Fibroblast of lung (primary cell): ENCODE measurements around the gene PKHD1. TPM values are rescaled to one million over a fixed set of nuclear protein-coding genes. Genes with fewer than 3 reads are reported as not detected.

Experiments
- DNase-seq, 2 donors: peaks; one replicate each; pipeline versions ENCODE4 v3.0.0 to v3.0.0-alpha.2; 2010; ENCODE audit warnings: low read depth in 2 of 2
- H2AFZ ChIP-seq: 2 replicates; pipeline ENCODE4 v1.5.1; 2012; ENCODE audit warnings: low read length, control low read depth, inconsistent platforms
- H3K27ac ChIP-seq: 2 replicates; pipeline ENCODE4 v1.5.1; 2011; ENCODE audit warnings: low read length, control low read depth; ENCODE audit not compliant: insufficient read depth
- H3K27me3 ChIP-seq: 2 replicates; pipeline ENCODE4 v1.5.1; 2011; ENCODE audit warnings: mild to moderate bottlenecking, low read length; ENCODE audit not compliant: control insufficient read depth, insufficient read depth
- H3K36me3 ChIP-seq: 2 replicates; pipeline ENCODE4 v1.5.1; 2011; ENCODE audit warnings: low read length; ENCODE audit not compliant: control insufficient read depth, insufficient read depth
- H3K4me1 ChIP-seq: 2 replicates; pipeline ENCODE4 v1.5.1; 2011; ENCODE audit warnings: low read length; ENCODE audit not compliant: control insufficient read depth, insufficient read depth; ENCODE audit errors: extremely low read depth
- H3K4me2 ChIP-seq: 2 replicates; pipeline ENCODE4 v1.5.1; 2011; ENCODE audit warnings: low read length, control low read depth; ENCODE audit not compliant: insufficient read depth; ENCODE audit errors: extremely low read depth
- H3K4me3 ChIP-seq, 4 experiments: fragments of 200-600 bp in 1 of 4; sonication (generic) in 1 of 4; replicated peaks in 1 of 4; 2 replicates each; pipeline ENCODE4 v1.5.1; 2011 to 2016; ENCODE audit warnings: low read length in 4 of 4, low read depth in 3 of 4, mild to moderate bottlenecking in 3 of 4, control low read depth in 2 of 4, inconsistent platforms in 1 of 4, mixed read lengths in 1 of 4; ENCODE audit not compliant: insufficient read depth in 1 of 4; ENCODE audit errors: control extremely low read depth in 1 of 4
- H3K79me2 ChIP-seq: 2 replicates; pipeline ENCODE4 v1.5.1; 2012; ENCODE audit warnings: mild to moderate bottlenecking, low read length, inconsistent platforms; ENCODE audit not compliant: control insufficient read depth, insufficient read depth
- H3K9ac ChIP-seq: 2 replicates; pipeline ENCODE4 v1.5.1; 2011; ENCODE audit warnings: mild to moderate bottlenecking, low read length, control low read depth; ENCODE audit not compliant: insufficient read depth
- H3K9me3 ChIP-seq: 2 replicates; pipeline ENCODE4 v1.5.1; 2012; ENCODE audit warnings: low read depth, low read length; ENCODE audit not compliant: control insufficient read depth, insufficient read depth
- H4K20me1 ChIP-seq: 2 replicates; pipeline ENCODE4 v1.5.1; 2011; ENCODE audit warnings: low read length; ENCODE audit not compliant: control insufficient read depth, insufficient read depth; ENCODE audit errors: extremely low read depth
- CTCF ChIP-seq, 2 donors: IDR thresholded peaks in 1 of 2; conservative IDR thresholded peaks in 1 of 2; 1 replicate in 1 of 2; 2 replicates in 1 of 2; pipeline ENCODE4 v1.5.1; 2011 to 2012; ENCODE audit warnings: low read length in 2 of 2, control low read depth in 1 of 2, inconsistent platforms in 1 of 2, low read depth in 1 of 2, mild to moderate bottlenecking in 1 of 2
- EZH2 ChIP-seq: IDR thresholded peaks from 2 replicates; pipeline ENCODE4 v1.5.1; 2012; ENCODE audit warnings: low read length, control low read depth, mild to moderate bottlenecking; ENCODE audit errors: missing control alignments
- polyA plus RNA-seq, 2 donors: library from polyadenylated mRNA; depleted of rRNA in 1 of 2; stranded (reverse) in 1 of 2; unstranded in 1 of 2; fragments of >200 nt; gene quantifications; 2 replicates each; pipeline ENCODE4 v1.2.1, GENCODE V29; 2011 to 2012; ENCODE audit warnings: missing spikeins in 1 of 2
- total RNA-seq: library from RNA; depleted of rRNA; stranded (reverse); fragments of >200 nt; gene quantifications from 2 replicates; pipeline ENCODE4 v1.2.1, GENCODE V29; 2014

PKHD1 gene
- total and polyA plus RNA-seq, 2 donors (not counting 1 experiment from before 2014, with no cell fraction given), result not detected

- Histone ChIP-seq H3K9ac (no peak overlapping the region), H3K4me3 (no peak overlapping the region), H3K79me2 (no peaks in the 10 kb centered on the region), H3K4me1 (no peaks in the 10 kb centered on the region), H4K20me1 (no peaks in the 10 kb centered on the region), H3K9me3 (no peaks in the 10 kb centered on the region), H3K27ac (no peak overlapping the region), H3K36me3 (no peaks in the 10 kb centered on the region), H2AFZ (no peak overlapping the region), H3K27me3 (no peaks in the 10 kb centered on the region), H3K4me2 (no peak overlapping the region)
- DNase-seq, result no peak
- TF ChIP-seq EZH2, result no peak
- TF ChIP-seq CTCF (conservative IDR thresholded peaks at IDR 0.05 in 1 of 2, IDR thresholded peaks at IDR 0.05 in 1 of 2; ENCODE audit: low read depth in 1 of 2, low read length in 2 of 2), result no peak
These were observed 411.5 kb downstream of the PKHD1 start for GRCh38 chr6:51675922-51676275.

GRCh38 chr6:51675020-51675921 is 412.1 kb downstream of the PKHD1 start:
- H3K27ac ChIP-seq, result no peak overlapping the region
- H3K4me1 ChIP-seq, result no peaks in the 10 kb centered on the region
- H3K9me3 ChIP-seq, result no peaks in the 10 kb centered on the region
- no peaks in the 10 kb centered on the region for H4K20me1 ChIP-seq
- H3K4me3 ChIP-seq, result no peak overlapping the region
- no peak overlapping the region for H3K9ac ChIP-seq
- H2AFZ ChIP-seq, result no peak overlapping the region
- TF ChIP-seq EZH2, result no peak
- no peak for TF ChIP-seq CTCF (conservative IDR thresholded peaks at IDR 0.05 in 1 of 2, IDR thresholded peaks at IDR 0.05 in 1 of 2; ENCODE audit: low read depth in 1 of 2, low read length in 2 of 2)
- H3K27me3 ChIP-seq, result no peaks in the 10 kb centered on the region
- no peak overlapping the region for H3K4me2 ChIP-seq
- no peaks in the 10 kb centered on the region for H3K79me2 ChIP-seq
- no peaks in the 10 kb centered on the region for H3K36me3 ChIP-seq
- DNase-seq, result no peak

GRCh38 chr6:51663525-51663924 is 423.9 kb downstream of the PKHD1 start:
- H3K27me3 ChIP-seq, result no peaks in the 10 kb centered on the region
- no peak overlapping the region for H2AFZ ChIP-seq
- no peak overlapping the region for H3K9ac ChIP-seq
- no peak overlapping the region for H3K27ac ChIP-seq
- no peaks in the 10 kb centered on the region for H4K20me1 ChIP-seq
- no peak overlapping the region for H3K4me2 ChIP-seq
- no peaks in the 10 kb centered on the region for H3K36me3 ChIP-seq
- H3K4me3 ChIP-seq, result no peak overlapping the region
- no peaks in the 10 kb centered on the region for H3K9me3 ChIP-seq
- DNase-seq, result no peak
- no peak for TF ChIP-seq CTCF (conservative IDR thresholded peaks at IDR 0.05 in 1 of 2, IDR thresholded peaks at IDR 0.05 in 1 of 2; ENCODE audit: low read depth in 1 of 2, low read length in 2 of 2)
- TF ChIP-seq EZH2, result no peak
- H3K79me2 ChIP-seq, result no peaks in the 10 kb centered on the region
- no peaks in the 10 kb centered on the region for H3K4me1 ChIP-seq
